NCI-H1092 (cell line): ENCODE results near the gene RTEL1.
"Not testable (repeated sequence)": the region's sequence is repeated elsewhere in the genome, so short reads cannot be mapped to it uniquely, and the experiment has no call there.

Source experiments
- DNase-seq: peaks from one replicate; lab custom pipeline; 2025; lab: John Stamatoyannopoulos, UW

The RTEL1 gene, protein sequence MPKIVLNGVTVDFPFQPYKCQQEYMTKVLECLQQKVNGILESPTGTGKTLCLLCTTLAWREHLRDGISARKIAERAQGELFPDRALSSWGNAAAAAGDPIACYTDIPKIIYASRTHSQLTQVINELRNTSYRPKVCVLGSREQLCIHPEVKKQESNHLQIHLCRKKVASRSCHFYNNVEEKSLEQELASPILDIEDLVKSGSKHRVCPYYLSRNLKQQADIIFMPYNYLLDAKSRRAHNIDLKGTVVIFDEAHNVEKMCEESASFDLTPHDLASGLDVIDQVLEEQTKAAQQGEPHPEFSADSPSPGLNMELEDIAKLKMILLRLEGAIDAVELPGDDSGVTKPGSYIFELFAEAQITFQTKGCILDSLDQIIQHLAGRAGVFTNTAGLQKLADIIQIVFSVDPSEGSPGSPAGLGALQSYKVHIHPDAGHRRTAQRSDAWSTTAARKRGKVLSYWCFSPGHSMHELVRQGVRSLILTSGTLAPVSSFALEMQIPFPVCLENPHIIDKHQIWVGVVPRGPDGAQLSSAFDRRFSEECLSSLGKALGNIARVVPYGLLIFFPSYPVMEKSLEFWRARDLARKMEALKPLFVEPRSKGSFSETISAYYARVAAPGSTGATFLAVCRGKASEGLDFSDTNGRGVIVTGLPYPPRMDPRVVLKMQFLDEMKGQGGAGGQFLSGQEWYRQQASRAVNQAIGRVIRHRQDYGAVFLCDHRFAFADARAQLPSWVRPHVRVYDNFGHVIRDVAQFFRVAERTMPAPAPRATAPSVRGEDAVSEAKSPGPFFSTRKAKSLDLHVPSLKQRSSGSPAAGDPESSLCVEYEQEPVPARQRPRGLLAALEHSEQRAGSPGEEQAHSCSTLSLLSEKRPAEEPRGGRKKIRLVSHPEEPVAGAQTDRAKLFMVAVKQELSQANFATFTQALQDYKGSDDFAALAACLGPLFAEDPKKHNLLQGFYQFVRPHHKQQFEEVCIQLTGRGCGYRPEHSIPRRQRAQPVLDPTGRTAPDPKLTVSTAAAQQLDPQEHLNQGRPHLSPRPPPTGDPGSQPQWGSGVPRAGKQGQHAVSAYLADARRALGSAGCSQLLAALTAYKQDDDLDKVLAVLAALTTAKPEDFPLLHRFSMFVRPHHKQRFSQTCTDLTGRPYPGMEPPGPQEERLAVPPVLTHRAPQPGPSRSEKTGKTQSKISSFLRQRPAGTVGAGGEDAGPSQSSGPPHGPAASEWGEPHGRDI (N-terminal part only)

DNA sequence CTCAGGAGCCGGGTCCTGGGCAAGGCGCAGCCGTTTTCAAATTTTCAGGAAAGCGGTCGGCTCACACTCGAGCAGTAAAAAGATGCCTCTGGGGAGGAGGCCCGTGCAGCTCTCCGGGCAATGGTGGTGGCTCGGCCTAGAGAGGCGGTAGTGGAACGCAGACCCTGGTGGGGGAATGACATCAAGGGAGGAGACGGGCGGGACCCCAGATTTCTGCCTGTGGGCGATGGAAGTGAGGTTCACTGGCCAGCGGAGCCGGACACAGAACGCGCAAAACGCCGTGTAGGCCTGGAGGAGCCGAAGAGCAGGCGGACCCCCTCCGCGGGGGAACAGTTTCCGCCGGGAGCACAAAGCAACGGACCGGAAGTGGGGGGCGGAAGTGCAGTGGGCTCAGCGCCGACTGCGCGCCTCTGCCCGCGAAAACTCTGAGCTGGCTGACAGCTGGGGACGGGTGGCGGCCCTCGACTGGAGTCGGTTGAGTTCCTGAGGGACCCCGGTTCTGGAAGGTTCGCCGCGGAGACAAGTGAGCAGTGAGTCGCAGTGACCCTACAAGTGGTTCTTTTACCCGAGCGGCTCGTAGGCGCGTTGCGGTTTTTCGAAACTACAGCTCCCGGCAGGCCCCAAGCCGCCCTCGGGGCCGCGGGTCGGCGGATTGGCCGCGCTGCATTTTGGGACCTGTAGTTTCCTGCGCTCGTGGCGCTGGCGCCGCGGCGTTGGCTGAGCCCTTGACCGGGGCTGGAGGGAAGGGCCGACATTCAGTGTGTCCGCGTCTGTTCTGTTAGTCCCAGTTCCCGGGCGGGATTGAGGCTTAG lies at the start of gene RTEL1:
TSS of gene RTEL1 (plus strand) at position 376 of the 812 bp plus-strand sequence. CDS start 1,091 bp downstream, outside the sequence.
- DNase-seq, result peak; percentile 83

DNA sequence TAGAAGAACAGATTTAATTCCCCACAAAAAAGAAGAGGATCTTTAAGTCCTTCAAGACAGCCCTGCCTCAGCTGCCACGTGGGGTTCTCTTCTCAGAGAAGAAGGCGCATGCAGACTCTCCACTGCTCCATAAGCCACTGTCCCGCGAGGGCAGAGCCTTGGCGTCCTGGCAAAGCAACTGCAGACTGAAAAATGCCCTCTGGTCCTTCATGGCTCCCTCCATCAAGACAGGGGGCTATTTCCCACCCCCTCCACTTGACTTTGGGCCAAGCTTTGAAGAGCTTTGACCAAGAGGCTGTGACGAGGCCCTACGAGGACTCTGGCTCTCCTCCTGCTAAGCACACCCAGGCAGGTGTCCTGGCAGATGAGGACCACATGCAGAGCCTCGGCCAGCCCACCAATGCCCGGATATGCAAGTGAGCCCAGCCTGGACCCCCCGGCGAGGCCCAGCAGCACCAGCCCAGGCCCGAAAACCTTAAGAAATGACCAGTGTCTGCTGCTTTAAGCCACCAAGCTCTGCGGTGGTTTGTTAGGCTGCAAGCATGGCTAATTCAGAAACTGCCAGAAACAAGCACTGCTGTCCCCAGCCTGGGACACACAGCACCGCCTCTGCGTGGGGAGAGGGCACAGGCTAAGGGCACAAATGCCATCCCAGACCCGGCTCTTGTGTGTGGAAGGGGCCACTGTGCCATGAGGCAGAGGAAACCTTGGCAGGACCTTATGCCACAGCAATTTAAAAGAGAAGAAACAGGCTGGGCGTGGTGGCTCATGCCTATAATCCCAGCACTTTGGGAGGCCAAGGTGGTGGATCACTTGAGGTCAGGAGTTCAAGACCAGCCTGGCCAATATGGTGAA lies 47.3 kb upstream of the RTEL1 start:
- DNase-seq, result no peak

DNA sequence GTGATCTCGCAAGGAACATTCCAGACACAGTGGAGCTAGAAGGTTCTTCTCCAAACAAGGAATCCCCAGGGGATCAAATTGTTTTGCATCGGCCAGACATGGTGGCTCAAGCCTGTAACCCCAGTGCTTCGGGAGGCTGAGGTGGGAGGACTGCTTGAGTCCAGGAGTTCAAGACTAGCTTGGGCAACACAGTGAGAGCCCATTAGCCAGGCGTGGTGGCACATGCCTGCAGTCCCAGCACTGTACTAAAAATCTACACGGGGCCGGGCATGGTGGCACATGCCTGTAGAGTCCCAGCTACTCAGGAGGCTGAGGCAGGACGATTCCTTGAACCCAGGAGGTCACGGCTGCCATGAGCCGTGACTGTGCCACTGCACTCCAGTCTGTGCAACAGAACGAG lies 46.5 kb upstream of the RTEL1 start:
- no peak for DNase-seq

DNA sequence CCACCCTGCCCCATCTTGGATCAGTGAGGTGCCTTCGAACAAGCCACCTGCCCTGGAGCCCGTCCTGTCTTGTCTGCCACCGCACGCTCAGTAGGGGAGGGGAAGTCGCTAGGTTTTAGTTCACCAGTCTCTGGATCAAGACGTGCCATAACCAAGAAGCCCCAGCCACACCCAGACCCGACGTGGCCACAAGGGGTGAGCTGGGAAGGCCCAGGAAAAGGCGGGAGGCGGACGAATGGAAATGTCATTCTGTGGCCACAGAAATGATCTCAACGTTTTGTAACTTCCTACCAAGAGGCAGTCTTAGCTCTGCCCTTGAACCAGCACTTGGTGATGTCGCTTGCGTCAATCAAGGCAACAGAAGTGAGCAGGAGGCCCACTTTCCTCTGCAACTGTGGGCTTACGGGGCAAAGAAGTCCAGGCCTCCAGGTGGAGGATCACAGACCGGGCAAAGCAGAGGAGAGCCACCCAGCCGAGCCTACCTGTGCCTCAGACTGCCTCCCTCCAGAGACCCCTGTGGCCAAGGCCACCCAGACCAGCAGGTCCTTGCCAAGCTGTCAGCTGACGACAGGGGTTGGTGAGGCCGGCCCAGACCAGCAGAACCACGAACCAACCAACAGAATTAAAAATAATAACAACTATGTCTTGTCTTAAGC lies 45.7 kb upstream of the RTEL1 start:
- no peak for DNase-seq

DNA sequence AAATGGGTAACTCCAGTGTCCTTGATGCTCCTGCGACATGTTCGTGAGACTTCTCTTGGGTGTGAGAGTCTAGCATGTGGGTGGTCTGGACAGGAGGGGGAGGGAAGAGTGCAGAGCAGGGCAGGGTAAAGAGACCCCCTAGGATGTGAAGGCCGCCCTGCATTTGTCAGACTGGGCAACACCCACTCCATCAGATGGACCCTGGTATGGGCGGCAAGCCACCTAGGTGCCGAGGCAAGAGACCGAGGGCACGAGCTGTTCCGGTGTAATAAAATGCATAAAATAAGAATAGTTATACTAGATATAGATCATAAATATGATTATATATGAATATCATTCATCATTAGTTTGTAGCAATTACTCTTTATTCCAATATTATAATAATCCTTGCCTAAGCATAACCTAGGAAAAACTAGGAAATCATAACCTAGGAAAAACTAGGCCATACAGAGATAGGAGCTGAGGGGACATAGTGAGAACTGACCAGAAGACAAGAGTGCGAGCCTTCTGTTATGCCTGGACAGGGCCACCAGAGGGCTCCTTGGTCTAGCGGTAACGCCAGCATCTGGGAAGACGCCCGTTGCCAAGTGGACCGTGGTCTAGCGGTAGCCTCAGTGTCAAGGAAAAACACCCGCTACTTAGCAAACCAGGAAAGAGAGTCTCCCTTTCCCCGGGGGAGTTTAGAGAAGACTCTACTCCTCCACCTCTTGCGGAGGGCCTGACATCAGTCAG lies 44.1 kb upstream of the RTEL1 start:
- not testable (repeated sequence) for DNase-seq

DNA sequence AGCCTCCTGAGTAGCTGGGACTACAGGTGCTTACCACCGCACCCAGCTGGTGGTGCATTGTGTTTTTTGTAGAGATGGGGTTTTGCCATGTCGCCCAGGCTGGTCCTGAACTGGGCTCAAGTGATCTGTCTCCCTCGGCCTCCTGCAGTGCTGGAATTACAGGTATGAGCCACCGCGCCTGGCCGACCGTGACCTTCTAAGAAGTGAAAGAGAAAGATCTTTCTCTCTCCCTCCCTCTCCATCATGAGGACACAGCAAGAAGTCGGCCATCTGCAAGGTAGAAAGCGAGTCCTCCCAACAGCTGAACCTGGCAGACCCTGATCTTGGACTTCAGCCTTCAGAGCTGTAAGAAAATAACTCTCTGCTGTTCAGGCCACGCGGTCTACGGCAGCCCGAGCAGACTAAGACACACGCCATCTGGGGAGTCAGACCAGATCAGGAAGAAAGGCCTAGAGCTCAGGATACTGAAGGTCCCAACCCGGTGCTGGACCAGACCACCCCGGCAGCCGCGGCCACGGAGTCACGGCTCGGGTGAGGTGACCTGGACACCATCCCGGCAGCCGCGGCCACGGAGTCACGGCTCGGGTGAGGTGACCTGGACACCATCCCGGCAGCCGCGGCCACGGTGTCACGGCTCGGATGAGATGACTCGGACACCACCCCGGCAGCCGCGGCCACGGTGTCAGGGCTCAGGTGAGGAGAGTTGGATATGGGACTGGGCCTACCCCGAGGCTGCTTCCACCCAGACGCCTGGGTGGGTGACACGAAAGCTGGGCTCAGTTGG lies 40.8 kb upstream of the RTEL1 start:
- DNase-seq, result no peak

DNA sequence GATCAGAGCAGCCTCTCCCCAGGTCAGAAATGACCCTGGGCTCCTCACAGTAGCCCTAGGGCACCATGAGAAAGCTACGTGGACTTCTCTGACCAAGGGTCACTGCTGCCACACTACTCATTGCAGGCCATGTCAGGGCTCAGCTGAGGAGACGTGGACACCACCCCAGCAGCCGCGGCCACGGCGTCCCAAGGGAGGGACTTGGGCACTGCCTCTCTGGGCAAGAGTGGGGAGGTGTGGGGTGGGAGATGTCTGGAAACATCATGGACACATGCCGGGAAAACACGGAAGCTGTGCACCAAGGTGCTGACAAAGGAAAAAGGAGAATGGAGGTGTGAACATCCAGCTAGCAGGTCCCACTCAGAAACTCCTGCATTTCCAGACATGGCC lies 40.2 kb upstream of the RTEL1 start:
- DNase-seq, result no peak

DNA sequence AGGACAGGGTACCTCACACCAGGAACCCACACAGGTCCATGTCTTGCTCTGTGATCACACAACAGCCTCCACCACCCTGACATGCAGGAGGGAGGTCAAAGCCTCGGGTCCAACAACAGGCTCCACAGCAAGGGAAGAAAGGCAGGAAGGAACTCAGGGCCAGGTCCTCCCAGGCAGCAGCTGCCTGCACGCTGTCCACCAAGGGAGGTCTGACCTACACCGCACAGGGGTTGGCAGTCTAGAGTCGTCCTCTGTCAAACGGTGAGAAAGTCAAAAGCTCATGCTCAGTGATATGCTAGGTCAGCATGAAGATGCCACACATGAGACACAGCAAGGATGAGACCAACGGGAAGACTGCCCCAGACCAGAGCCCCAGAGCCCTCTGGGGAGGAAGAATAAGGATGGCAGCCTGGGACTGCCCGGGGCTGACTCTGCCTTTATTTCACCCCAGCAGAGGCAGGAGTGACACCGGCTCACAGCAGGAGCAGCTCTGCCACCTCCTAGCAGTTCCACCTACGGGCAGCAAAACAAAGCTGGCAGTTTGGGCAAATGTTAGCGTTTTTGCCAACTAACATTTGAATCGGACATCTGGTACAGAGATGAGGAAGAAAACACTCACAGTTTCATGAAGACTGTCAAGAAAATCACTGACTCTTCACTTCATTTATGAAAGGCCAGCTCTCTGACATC lies 39.7 kb upstream of the RTEL1 start:
- no peak for DNase-seq

DNA sequence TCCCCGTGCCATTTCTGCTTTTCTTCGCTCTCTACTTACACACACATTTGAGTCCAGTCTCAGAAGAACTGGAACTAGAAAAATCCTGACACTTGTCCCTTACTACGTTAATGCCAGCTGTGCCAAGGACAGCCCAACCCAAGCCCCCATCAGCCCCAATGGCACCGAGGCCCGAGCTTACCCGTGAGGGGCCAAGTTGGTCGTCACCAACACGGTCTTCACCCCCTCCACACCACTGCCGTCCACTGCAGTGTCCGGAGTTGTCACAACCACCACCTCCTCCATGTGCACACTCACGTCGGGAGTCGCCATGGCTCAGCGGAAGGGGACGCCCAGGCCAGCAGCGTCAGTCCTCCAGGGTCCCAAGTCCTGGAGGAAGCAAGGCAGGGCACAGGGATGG lies 39.0 kb upstream of the RTEL1 start:
- DNase-seq, result no peak

DNA sequence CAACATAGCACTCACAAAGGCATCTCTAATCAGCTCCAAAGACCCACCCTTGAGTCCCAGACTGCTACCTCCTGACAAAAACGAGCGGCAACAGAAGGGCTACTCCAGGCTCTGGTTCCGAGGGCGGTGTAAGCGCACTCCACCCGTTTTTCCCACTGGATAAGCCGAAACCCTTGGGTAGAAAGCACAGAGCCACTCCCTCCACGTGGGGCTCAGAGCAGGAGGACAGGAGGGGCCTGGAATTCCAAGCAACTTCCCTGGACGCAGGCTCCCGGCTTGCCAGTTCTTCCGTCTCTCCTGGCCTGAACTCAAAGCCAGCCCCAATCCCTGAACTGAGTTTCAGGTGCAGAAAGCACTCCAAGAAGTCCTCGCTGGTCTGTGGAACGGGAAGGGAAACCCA lies 38.6 kb upstream of the RTEL1 start:
- no peak for DNase-seq

DNA sequence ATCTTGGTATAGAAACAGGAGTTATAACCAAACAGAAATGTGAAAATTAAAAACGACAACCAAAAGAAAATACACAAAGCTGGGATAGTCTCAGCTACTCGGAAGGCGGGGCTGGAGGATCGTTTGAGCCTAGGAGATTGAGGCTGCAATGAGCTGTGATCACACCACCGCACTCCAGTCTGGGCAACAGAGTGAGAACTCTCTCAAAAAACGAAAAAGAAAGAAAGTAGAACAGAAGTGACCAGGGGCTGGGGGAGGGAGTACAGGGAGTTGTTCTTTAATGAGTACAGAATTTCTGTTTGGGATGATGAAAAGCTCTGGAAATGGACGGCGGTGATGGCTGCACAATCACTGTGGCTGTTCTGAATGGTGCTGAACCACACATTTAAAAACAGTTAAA lies 37.1 kb upstream of the RTEL1 start:
- DNase-seq, result no peak

DNA sequence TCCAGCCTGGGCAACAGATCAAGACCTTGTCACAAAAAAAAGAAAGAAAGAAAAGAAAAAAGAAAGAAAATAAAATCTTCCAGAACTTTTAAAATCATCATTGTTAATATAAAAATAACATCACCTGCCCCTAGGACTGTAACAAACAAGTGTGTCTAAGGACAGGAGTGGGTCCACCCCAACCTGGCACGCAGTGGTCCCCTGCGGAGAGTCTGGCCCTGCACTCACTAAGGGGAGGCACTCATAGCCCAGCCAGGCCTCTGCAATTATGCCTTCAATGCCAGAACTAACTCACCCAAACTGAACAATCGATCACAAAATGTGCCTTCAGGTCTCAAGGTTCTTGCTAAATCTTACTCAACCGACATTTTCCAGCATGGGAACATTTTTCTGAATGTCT lies 36.0 kb upstream of the RTEL1 start:
- no peak for DNase-seq

DNA sequence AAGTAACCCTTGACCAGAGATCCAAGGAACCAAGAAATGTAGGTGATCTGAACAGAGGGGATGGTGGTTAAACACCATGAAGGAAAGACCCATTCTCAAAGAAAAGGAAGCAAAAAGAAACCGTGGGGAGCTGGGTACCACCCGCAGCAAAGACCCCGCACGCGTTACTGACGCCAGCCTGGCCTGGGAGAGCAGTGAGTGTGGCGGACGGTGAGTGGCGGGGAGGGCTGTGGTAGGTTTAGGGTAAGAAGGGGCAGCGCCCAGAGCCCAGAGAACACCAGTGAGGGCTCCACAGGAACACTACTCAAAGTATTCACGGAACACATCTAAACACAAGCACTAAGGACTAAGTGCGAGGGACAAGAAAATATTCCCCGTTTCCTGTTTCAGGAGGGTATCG lies 35.4 kb upstream of the RTEL1 start:
- DNase-seq, result no peak

DNA sequence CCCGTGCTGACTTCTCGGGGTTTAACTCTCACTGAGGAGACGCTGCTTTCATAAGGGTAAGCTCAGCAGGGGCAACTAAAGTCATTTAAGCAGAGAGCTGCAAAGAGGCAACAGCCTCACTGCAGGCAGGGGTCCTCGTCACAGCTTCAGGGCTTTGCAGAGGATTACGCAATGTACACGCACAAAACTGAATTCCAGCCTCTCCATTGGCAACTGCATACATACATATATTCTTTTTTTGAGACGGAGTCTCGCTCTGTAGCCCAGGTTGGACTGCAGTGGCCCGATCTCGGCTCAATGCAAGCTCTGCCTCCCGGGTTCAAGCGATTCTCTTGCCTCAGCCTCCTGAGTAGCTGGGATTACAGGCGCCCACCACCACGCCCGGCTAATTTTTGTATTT lies 33.6 kb upstream of the RTEL1 start:
- DNase-seq, result no peak

DNA sequence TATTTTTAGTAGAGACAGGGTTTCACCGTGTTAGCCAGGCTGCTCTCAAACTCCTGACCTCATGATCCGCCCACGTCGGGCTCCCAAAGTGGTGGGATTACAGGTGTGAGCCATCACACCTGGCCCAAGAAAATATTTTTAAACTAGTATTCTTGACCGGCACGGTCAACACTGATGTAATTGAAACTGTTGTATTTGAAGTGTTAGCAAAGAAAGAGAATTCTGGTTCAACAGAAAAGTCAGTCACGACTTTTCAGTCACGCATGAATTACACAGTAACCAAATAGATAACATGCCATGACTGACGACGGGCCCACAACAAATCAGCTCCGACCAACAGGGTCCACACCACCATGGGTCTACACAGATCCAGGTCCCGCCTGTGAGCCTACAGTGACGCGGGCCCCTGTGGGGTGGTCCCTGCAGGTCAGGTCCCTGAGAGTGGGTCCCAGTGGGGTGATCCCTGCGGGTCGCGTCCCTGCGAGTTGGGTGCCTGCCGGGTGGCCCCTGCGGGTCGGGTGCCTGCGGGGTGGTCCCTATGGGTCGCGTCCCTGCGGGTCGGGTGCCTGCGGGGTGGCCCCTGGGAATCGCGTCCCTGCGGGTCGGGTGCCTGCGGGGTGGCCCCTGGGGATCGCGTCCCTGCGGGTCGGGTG lies 32.2 kb upstream of the RTEL1 start:
- no peak for DNase-seq

DNA sequence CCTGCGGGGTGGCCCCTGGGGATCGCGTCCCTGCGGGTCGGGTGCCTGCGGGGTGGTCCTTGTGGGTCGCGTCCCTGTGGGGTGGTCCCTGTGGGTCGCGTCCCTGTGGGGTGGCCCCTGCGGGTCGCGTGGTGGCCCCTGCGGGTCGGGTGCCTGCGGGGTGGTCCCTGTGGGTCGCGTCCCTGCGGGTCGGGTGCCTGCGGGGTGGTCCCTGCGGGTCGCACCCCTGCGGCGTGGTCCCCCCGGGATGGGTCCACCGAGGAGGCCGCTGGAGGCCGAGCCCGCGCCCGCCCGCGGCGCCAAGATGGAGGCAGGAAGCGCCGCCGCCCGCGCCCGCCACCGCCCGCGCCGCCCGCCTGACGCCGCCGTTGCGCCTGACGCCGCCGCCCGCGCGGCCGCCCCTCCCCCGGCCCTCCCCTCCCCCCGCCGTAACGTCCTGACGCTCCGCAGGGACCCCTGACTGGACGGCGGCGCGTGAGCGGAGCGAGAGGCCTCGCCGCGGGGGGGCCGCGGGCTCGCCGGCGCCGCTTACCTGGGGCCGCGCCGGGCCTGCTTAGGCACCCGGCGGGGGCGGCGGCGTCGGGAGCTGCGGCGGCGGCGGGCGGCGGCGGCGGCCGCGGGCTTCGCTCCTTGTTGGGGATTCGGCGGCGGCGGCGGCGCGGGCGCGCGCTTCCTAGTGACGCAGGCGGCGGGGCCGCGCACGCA lies 31.5 kb upstream of the RTEL1 start, which contains the start of gene GMEB2:
TSS of gene GMEB2 (minus strand) at position 678 of the 705 bp plus-strand sequence. CDS start 7,704 bp downstream, outside the sequence.
- DNase-seq, result peak; percentile 74
